ENCODE measurements around the gene SNX8. TPM values are rescaled to one million over a fixed set of nuclear protein-coding genes. Genes with fewer than 3 reads are reported as not detected.
A peak's percentile ranks its signal among the peaks of the same experiment; 100 is the strongest.

Gene SNX8
- total RNA-seq, 6 donors from 2014 or later: 16.0 to 74.3 (median 41.2) TPM

DNA sequence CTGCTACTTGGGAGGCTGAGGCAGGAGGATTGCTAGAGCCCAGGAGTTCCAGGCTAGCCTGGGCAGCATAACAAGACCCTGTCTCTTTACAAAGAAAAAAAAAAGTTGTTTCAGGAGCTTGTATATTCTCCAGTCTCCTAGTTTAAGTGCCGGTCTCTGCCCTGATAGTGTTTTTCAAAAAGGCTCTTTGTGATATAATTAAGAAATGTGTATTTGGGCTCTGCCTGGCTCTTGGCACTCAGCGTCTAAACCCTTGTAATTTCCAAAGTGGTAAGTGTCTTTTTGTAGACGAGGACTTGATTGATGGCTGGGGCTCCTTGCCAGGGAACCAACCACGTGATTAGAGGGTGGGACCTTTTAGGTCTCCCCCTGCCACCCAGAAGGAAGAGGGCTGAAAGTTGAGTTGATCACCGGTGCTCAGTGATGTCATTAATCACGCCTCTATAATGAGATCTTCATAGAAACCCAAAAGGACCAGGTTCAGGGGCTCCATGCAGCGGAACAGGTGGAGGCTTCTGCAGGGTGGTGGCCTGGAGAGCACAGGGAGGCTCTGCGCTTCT, 44.8 kb upstream of the SNX8 start:
- H3K27ac ChIP-seq: no peak overlapping the region
- no peaks in the 10 kb centered on the region for H3K9me3 ChIP-seq
- WGBS, 2 donors: 50 to 54% methylated on average over 8 of the region's 8 CpGs
- peaks cover 40 to 55% (median 43%) of the 10 kb centered on the region in 4 donors for H3K4me1 ChIP-seq
- no peaks in the 10 kb centered on the region for H3K27me3 ChIP-seq
- no peak for TF ChIP-seq POLR2A (IDR thresholded peaks at IDR 0.05)
- TF ChIP-seq, protein P1, sequence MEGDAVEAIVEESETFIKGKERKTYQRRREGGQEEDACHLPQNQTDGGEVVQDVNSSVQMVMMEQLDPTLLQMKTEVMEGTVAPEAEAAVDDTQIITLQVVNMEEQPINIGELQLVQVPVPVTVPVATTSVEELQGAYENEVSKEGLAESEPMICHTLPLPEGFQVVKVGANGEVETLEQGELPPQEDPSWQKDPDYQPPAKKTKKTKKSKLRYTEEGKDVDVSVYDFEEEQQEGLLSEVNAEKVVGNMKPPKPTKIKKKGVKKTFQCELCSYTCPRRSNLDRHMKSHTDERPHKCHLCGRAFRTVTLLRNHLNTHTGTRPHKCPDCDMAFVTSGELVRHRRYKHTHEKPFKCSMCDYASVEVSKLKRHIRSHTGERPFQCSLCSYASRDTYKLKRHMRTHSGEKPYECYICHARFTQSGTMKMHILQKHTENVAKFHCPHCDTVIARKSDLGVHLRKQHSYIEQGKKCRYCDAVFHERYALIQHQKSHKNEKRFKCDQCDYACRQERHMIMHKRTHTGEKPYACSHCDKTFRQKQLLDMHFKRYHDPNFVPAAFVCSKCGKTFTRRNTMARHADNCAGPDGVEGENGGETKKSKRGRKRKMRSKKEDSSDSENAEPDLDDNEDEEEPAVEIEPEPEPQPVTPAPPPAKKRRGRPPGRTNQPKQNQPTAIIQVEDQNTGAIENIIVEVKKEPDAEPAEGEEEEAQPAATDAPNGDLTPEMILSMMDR (IDR thresholded peaks at IDR 0.05): no peak
- no peak for TF ChIP-seq POLR2AphosphoS5 (IDR thresholded peaks at IDR 0.05)
- TF ChIP-seq EP300 (IDR thresholded peaks at IDR 0.05): no peak
- peaks cover 24 to 59% (median 34%) of the 10 kb centered on the region in 4 donors for H3K36me3 ChIP-seq
- ATAC-seq (ENCODE audit: low FRiP score in 2 of 2) (no peak), DNase-seq (no peak)
- no peak overlapping the region for H3K4me3 ChIP-seq

DNA sequence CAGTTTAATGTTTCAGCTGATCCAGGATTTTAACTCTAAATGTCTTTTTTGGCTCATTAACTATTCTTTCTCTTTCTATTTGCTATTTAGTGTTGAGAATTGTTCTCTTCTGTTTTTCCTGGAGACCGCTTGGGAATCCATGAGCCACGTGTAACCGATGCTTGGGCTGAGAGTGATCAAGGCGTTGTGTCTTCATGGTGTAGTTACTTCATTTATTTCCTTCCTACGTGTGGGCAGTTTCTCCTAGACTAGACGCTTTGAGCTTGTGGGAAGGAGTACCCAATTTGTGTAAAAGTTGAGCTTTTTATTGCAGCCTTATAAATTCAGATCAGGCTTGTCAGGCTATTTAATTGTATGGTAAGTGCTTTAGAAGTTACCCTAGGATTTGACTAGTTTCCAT, 43.3 kb upstream of the SNX8 start:
- Histone ChIP-seq H3K4me3 (no peak overlapping the region), H3K4me1 (peaks cover 47 to 65% (median 52%) of the 10 kb centered on the region in 4 donors), H3K27ac (peak overlapping the region in 1 of 4 donors; percentile 5), H3K36me3 (peaks cover 11 to 44% (median 20%) of the 10 kb centered on the region in 4 donors), H3K27me3 (no peaks in the 10 kb centered on the region), H3K9me3 (no peaks in the 10 kb centered on the region)
- WGBS, 2 donors: 59 to 79% methylated on average over 6 of the region's 6 CpGs
- no peak for ATAC-seq (ENCODE audit: low FRiP score in 2 of 2)
- no peak for DNase-seq
- TF ChIP-seq, protein P1 (IDR thresholded peaks at IDR 0.05): no peak
- TF ChIP-seq POLR2AphosphoS5 (IDR thresholded peaks at IDR 0.05) (no peak), EP300 (IDR thresholded peaks at IDR 0.05) (no peak)

DNA sequence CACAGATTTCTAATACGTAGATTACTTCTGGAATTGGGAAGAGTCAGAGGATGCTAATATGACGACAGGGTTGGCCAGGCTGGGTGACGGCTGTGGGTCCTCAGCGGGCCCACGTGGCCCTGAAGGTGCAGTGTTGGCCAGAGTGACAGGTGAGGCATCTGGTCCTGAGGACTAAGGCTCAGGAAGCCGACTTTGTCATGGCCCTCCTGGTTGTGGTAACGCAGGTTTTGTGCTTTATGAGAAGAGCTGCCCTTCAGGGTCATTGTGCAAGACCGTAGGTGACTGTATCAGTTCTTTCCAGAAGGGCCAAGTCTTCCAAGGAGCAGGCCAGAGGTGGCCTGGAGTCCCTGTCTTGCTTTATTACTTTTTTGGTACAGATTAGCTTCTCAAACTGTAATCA, 42.9 kb upstream of the SNX8 start:
- WGBS, 2 donors: 71 to 81% methylated on average over 8 of the region's 8 CpGs
- peak in 1 of 2 donors; percentile 56 for DNase-seq

DNA sequence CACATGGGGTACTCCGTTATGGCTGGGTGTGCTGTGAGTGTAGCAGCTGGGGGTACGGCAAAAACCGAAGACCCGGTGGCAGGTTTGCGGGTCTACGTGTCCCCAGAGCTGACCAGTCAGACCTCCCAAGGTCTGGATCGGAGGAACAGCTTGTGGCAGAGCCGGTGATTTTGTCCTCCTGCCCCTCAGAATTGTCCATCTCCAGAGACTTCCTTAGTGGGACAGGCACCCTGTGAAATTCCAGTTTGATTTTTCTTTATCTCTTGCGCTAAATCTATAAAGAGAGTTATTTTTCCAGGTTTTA, 41.4 kb upstream of the SNX8 start:
- TF ChIP-seq EP300 (IDR thresholded peaks at IDR 0.05): no peak
- TF ChIP-seq, protein P1 (IDR thresholded peaks at IDR 0.05): no peak
- no peak for TF ChIP-seq POLR2A (IDR thresholded peaks at IDR 0.05)
- TF ChIP-seq POLR2AphosphoS5 (IDR thresholded peaks at IDR 0.05): no peak
- Histone ChIP-seq H3K36me3 (peaks cover 0 to 25% (median under 1%) of the 10 kb centered on the region in 4 donors), H3K27ac (peak overlapping the region in 3 of 4 donors; percentile 99 to 100 (median 99)), H3K27me3 (no peaks in the 10 kb centered on the region), H3K9me3 (no peaks in the 10 kb centered on the region), H3K4me3 (peak overlapping the region; percentile 98 to 100 (median 100)), H3K4me1 (peaks cover 47 to 60% (median 52%) of the 10 kb centered on the region in 4 donors)
- ATAC-seq (ENCODE audit: low FRiP score in 2 of 2) (no peak), DNase-seq (no peak)
- WGBS, 2 donors: 5 to 7% methylated on average over 8 to 9 of the region's 9 CpGs

More for the DNA sequence above, 42.9 kb upstream of the SNX8 start:
- H3K4me1 ChIP-seq: peaks cover 47 to 65% (median 52%) of the 10 kb centered on the region in 4 donors
- H3K9me3 ChIP-seq: no peaks in the 10 kb centered on the region
- no peak for ATAC-seq (ENCODE audit: low FRiP score in 2 of 2)
- no peak for TF ChIP-seq POLR2A (IDR thresholded peaks at IDR 0.05)
- peaks cover 7 to 40% (median 15%) of the 10 kb centered on the region in 4 donors for H3K36me3 ChIP-seq
- no peaks in the 10 kb centered on the region for H3K27me3 ChIP-seq
- no peak overlapping the region for H3K4me3 ChIP-seq
- peak overlapping the region in 1 of 4 donors; percentile 5 for H3K27ac ChIP-seq

DNA sequence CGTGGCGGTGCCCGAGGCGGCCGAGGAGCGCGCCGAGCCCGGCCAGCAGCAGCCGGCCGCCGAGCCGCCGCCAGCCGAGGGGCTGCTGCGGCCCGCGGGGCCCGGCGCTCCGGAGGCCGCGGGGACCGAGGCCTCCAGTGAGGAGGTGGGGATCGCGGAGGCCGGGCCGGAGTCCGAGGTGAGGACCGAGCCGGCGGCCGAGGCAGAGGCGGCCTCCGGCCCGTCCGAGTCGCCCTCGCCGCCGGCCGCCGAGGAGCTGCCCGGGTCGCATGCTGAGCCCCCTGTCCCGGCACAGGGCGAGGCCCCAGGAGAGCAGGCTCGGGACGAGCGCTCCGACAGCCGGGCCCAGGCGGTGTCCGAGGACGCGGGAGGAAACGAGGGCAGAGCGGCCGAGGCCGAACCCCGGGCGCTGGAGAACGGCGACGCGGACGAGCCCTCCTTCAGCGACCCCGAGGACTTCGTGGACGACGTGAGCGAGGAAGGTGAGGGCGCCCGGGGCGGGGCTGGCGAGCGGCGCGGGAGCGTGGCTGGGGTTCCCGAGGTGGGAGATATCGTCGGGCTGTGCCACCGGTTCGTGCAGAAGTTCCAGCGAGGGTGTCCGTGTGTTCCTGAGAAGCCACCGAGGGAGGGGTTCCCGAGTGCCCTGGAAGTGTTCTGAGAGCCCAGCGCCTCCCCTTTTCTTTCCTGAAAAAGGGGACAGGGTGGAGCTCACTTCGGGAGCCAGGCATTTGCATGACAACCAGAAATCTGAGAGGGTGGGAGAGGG, 40.9 kb upstream of the SNX8 start:
- peaks cover 0 to 23% (median 0%) of the 10 kb centered on the region in 4 donors for H3K36me3 ChIP-seq
- peak overlapping the region; percentile 98 to 100 (median 100) for H3K4me3 ChIP-seq
- DNase-seq: peak; percentile 50 to 89
- peak overlapping the region; percentile 98 to 100 (median 99) for H3K27ac ChIP-seq
- ATAC-seq (ENCODE audit: low FRiP score in 2 of 2): no peak
- H3K4me1 ChIP-seq: peaks cover 47 to 59% (median 52%) of the 10 kb centered on the region in 4 donors
- TF ChIP-seq, protein P1 (IDR thresholded peaks at IDR 0.05): no peak
- no peak for TF ChIP-seq POLR2AphosphoS5 (IDR thresholded peaks at IDR 0.05)
- no peak for TF ChIP-seq EP300 (IDR thresholded peaks at IDR 0.05)
- no peak for TF ChIP-seq POLR2A (IDR thresholded peaks at IDR 0.05)
- H3K27me3 ChIP-seq: no peaks in the 10 kb centered on the region
- no peaks in the 10 kb centered on the region for H3K9me3 ChIP-seq
- 1 to 3% methylated on average over 6 to 33 of the region's 92 CpGs for WGBS, 2 donors
